GM19240 (cell line): Measurements from ENCODE around the gene NUDT16.
A peak's percentile ranks its signal among the peaks of the same experiment; 100 is the strongest.
"Not testable (repeated sequence)": the region's sequence is repeated elsewhere in the genome, so short reads cannot be mapped to it uniquely, and the experiment has no call there.

Experiments used
- DNase-seq: peaks from one replicate; pipeline ENCODE4 v3.0.0; 2011; ENCODE audit warnings: low spot score; ENCODE audit not compliant: insufficient read length

Gene NUDT16

DNA sequence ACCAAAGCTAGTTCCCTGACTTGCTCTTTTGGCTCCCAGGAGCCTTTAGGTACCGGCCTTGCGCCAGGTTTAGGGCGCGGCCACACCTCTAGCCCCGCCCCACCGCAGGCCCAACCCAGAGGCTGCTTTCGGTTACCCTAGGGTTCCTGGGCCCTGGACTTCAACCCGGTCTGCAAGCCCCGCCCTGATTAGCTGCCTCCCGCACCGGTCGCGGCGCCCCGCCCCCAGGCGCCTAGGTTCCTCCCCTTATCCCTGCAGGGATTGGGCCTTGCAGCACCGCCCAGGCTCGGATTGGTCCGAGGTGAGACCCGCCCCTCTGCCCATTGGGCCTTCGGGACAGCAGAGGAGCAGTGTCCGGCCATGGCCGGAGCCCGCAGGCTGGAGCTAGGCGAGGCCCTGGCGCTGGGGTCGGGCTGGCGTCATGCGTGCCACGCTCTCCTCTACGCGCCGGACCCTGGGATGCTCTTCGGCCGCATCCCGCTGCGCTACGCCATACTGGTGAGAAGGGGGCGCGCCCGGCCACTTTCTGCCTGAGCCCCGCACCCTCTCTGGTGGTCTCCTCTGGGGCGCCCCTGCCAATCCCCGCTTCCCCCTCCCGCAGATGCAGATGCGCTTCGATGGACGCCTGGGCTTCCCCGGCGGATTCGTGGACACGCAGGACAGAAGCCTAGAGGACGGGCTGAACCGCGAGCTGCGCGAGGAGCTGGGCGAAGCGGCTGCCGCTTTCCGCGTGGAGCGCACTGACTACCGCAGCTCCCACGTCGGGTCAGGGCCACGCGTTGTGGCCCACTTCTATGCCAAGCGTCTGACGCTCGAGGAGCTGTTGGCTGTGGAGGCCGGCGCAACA is at the start of gene NUDT16:
TSS of gene NUDT16 (plus strand) at position 330 of the 847 bp plus-strand sequence. CDS start at position 361, 31 bp downstream.
- peak; percentile 90 for DNase-seq

DNA sequence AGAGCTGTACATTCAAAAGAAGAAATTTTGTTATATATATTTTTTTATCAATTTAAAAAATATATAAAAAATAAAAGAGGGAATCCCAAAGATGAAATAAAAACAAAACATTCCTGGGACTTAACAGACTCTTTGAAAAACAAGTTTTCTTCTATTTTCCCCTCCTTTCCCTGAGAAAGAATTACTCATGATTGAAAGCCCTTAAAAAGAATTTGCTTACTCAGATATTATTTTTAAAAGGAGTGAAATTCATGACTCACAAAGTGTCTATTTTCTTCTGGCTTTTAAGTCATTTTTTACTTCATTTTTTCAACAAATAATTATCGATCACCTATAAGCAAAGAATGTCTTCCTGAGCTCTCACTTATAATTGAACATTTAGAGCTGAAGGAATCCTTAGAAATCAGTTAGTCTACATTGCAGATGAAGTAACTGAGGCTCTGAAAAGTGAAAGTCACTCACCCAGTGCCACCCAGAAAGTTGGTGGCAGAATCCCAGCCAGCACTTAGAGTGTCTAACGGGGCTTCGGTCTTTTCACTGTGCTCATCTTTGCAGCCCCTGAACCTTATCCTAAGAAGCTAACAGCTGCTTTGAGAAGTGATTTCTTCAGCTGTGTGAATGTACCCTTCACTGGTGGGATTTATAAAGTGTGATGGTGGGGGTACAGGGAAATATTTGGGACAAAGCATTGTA is 42.5 kb upstream of the NUDT16 start:
- no peak for DNase-seq

DNA sequence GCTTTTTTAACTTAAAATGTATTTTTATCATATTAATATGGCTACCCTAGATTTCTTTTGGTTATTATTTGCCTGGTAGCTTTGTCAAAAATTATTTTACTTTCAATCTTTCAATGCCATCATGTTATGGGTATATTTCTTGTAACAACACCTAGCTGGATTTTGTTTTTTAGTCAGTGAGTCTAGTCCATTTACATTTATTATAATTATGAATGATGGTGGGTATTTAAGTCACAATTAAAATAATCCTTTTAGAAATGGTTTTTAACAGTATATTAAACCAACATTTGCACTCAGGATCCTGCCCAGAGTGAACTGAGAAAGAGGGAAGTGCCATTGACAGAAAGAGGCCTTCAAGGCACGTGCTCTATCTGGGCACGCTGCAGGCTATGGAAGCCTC is 39.8 kb upstream of the NUDT16 start:
- no peak for DNase-seq

DNA sequence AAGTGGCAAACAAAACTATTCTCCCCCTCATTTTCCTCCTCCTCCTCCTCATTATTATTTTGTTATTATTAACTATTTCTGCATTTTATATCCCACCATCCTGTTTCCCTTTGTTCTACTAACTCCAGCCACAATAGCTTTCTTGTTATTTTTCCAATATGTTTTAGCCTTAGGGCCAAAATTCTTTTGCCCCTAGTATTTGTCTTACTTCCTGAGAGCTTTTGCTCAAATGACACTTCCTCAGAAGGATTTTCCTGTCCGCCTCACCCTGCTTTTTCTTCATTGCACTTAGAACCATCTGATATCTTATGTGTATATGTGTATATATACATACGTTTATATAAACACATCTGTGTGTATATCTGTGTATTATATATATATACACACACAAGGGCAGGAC is 32.7 kb upstream of the NUDT16 start:
- no peak for DNase-seq

DNA sequence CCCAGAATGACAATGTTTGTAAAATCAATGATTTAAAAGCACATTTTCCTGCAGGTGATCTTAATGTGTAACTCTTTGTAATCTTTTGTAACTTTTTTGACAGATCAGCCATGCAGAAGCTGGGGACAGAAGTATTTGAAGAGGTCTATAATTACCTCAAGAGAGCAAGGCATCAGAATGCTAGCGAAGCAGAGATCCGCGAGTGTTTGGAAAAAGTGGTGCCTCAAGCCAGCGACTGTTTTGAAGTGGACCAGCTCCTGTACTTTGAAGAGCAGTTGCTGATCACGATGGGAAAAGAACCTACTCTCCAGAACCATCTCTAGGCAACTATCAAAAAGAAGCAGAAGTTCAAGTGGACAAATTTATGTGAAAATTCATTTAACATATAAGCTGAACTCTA is 32.1 kb upstream of the NUDT16 start:
- DNase-seq = no peak

DNA sequence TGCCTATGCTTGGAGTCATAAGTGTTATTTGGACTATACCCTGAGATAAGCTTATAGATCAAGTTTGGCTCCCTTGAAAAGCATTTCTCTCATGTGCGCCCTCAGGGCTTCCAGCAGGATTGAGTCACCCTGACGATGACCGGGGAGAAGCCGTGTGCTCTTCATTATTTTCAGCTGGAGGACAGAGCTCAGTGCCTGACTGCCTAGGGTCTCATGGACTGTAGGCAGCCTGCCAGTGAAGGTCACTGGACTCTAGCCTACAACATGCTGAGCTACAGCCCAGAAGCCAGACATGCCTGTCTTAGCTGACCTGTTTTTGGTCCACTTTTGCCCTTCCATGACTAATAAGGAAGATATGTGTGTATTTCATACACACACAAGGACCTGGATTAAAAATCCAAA is 31.6 kb upstream of the NUDT16 start:
- DNase-seq = no peak

DNA sequence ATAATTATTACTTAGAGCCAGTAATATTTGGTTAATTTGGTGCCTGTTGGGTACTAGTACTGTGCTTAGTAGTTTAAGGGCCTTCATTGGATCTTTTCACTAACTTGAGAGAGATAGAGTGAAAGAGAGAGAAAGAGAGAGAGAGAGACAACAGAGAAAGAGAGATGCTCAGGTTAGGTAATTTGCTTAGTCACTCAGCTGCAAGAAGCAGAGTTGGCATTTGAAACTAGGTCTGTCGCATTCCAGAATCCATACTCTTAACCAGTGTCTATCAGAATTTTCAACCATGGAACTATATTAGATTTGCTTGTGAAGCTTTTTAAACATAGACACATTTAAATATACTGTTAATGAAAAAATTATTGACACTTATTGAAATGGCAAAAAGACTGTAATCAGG is 31.1 kb upstream of the NUDT16 start:
- DNase-seq = no peak

DNA sequence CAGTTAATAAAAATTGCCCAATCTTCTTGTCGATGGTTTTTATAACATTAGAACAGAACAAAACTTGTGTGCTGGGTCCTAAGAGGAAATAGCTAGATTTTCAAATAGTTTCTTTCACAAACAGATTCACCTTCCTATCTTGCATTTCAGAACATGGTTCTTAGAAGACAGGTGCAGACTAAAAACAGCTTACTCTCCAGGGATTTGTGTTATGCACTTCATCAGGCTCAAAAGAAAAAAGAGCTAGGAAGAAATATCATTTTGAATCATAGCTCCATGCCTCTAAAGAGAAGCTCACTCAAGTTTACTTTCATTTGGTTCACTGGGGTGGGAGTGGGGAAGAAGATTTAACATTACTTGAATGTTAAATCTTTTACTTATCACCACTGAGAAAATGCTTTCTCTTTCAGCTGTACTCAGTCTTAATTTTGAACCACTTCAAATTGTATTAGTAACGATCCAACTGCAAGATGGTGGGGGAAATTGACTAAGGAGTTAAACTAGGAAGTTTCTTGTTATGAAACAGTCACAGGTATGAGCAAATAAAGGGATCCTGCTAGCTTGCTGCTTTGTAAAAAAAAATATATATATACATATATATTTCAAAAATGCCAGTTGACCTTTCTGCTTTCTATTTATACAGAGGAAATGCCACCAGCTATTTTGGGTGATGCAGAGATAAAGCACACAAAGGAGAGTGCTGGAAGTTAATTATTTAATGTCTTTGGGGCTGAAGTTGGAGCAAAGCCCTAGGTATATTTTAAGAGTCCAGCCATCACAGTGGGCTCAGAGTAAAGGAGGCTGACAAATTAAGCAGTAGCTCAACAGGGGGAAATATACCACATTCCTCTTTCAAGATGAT is 28.3 kb upstream of the NUDT16 start:
- no peak for DNase-seq

DNA sequence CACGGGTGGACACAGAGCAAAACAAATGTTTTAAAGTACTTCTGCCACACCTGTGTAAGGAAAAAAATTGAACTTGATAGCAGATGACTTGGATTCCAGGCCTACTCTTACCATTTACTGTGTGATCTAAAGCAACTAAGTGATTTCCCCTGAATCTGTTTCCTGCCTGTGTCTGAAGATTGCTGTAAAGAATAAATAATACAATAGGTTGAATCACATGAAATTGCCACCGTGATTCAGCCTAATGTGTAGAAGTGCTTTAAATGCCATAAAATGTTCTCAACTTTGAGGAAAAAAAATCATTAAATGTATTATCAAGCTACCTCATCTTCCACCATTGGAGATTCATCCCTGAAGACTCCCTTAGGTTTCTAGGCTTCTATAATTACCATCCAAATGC is 27.6 kb upstream of the NUDT16 start:
- DNase-seq = no peak

DNA sequence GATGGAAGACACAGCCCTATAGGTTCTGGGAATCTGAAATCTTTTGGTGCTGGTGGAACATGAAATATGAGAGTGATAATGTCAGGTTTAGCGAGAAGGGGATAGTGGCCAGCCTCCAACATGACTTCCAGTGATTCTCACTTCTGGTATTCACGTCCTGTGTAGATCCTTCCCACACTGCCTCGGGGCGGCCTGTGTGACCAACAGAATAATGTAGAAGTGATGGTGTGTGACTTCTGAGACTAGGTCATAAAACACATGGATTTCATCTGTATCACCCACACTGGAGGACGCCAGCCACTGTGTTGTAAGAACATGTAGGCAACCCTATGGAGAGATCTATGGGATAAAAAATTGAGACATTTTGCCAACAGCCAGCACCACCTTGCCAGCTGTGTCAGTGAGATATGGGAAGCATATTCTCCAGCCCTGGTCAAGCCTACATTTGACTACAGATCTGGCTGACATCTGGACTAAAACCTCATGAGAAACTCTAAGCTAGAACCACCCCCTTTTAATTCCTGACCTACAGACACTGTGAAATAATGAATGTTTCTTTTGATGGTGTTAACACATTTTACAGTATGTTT is 25.5 kb upstream of the NUDT16 start:
- no peak for DNase-seq

DNA sequence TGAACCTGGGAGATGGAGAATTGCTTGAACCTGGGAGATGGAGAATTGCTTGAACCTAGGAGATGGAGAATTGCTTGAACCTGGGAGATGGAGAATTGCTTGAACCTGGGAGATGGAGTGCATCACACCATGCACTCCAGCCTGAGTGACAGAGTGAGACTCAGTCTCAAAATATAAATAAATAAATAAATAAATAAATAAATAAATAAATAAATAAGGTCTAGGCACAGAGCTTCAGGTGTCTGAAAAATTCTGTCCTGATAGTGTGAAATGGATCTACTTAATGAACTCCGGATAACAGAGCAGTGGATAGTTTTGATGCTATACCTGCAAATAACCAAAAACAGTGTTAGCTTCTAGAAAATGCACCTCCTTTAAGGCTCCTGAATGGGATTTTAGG is 24.3 kb upstream of the NUDT16 start:
- no peak for DNase-seq

DNA sequence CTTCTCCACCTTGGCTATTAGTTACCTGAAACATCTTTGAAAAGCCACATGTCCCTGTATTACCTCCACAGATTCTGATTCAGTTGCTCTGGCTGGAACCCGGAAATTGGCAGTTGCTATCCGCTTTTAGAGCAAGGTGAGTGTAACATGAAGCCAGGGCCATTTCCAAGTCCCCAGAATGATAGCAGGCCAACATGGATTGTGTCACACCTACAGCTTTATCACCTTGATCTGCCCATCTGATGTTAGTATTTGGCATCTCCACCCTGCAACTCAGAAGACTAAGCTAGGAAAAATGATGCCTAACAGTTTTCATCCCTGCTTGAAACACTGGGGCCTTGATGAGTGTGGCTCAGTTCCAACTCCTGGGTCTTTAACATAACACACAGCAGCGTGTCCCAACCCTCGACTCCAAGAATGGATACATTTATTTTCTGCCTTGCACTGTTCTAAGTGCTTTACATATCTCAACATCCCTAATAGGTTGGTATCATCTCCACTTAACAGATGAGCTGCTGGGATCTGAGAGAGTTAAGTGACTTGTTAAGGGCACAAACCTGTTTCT is 21.3 kb upstream of the NUDT16 start:
- DNase-seq = no peak

DNA sequence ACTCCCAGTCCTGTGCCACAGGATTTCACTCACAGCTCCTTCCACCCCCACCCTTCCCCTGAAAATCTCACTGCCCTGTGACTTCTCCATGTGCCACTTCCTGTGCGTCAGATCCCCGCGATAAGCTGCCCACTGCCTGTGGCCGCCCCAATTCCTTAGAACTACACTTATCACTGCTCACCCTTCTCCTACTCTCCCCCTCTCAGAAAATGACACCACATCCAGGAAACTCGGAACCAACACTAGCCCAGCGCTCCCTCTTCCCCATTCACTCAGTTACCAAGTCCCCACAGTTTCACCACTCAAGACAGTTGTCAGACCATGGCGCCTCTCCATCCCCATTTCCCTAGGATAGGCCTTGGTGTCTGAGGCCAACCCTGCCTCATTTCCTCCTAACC is 20.5 kb upstream of the NUDT16 start:
- not testable (repeated sequence) for DNase-seq

DNA sequence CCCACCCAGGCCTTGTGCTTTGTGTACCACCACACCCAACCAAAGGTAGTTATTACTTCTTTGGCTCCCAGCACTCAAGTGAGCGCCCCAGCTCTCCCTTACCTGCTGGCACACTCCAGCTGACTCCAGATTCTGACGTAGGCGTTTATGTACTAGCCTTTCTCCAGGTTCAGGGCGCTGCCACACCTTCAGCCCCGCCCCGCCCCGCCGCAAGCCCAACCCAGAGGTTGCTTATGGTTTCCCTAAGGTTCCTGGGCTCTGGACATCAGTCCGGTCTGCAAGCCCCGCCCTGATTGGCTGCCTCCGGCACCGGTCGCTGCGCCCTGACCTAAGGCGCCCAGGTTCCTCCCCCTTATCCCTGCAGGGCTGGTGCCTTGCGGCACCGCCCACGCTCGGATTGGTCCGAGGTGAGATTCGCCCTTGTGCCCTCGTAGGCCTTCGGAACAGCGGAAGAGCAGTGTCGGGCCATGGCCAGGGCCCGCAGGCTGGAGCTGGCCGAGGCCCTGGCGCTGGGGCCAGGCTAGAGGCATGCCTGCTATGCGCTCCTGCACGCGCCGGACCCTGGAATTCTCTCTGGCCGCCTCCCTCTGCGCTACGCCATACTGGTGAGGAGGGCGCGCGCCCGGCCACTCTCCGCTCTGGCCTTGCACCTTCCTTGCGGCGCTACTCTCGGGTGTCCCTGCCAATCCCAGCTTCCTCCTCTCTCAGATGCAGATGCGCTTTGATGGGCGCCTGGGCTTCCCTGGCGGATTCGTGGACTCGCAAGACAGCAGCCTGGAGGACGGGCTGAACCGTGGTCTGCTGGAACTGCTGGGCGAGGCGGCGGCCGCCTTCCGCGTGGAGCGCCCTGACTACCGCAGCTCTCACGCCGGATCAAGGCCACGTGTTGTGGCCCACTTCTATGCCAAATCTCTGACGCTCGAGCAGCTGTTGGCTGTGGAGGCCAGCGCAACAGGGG is 19.8 kb upstream of the NUDT16 start:
- no peak for DNase-seq

DNA sequence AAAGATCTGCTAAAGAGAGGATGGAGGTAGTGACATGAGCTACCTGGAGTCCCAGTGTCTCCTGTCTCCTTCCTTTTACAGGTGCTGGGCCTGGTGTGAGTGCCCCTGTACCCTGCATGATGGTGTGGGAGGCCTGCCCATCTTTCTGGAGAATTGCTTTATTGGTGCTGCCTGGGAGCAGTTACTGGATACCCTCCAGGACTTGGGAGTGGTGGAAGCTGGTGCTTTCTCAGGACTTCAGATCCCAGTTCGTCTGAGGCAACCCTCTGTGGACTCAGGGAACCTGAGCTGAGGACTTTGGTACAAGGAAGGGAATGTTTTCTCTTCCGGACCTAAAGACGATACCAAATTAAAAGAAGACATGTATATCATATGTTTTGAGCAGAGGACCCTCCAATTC is 18.3 kb upstream of the NUDT16 start:
- DNase-seq = no peak

DNA sequence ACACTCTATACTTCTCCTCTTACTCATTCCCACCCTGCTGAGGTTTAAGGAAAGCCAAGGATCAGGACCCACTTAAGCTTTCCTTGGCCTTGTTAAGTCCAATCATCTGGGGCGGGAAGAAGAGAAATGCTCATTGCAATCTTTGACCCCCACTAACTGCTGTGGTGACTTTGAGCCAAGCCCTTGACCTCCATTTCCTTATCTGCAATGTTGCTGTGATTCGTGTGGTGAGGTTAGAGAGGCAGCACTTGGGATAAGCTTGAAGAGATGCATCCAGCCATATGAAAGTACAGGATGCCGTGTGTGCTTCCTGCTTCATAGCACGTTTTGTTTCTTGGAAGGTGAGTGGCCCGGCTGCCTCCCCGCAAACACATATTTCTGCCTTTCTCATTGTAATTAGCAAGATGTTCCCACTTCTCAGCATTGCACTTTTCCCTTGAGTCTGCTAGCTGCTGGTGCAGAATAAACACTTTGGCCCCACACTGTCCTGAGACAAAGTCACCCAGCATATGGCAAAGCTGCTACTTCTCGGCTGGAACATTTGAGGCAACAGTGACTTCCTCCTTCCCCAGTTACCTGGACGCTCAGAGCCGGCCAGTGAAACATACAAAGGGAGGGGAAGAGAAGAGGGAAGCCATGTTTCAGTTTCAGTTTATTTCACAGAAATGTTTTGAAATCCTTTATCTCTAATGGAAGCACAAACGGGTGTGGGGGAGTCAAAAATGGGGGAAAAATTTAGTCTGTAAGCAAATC is 10.5 kb upstream of the NUDT16 start:
- DNase-seq = no peak

DNA sequence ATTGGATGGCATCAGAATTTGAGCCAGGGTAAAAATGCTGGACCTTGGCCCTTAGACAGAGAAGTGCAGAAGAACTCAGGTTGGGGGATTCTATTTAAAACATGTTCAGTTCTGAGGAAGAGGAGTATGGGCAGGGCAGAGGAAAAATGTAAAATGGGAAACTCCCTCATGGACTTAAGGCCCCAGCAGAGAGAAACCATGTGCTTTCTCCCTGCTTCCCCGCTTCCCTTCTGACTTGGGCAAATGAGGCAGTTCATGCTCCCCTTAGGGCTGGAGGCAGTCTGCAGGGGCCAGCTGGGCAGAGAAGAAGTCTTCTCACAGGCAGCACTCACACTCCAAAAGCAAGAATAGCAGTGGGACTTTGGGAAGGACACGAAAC is 9.9 kb upstream of the NUDT16 start:
- no peak for DNase-seq

DNA sequence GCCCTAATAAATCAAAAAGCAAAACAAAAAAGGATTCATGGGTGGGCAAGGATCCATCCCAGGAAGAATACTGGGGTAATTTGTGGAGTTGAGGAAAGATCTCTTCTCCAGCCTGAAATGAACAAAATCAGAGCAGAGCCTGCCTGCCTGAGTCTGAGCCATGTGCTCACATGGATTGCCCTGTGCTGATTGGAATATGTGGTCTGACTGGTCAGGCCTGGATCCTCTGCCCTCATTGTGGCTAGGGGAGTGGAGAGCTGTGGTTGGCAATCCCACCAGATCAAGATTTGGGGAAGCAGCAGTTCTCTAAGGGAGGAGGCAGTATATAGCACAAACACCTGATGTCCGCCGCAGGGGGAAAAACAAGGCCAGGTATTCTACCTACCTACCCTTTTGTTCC is 6.8 kb upstream of the NUDT16 start:
- no peak for DNase-seq

DNA sequence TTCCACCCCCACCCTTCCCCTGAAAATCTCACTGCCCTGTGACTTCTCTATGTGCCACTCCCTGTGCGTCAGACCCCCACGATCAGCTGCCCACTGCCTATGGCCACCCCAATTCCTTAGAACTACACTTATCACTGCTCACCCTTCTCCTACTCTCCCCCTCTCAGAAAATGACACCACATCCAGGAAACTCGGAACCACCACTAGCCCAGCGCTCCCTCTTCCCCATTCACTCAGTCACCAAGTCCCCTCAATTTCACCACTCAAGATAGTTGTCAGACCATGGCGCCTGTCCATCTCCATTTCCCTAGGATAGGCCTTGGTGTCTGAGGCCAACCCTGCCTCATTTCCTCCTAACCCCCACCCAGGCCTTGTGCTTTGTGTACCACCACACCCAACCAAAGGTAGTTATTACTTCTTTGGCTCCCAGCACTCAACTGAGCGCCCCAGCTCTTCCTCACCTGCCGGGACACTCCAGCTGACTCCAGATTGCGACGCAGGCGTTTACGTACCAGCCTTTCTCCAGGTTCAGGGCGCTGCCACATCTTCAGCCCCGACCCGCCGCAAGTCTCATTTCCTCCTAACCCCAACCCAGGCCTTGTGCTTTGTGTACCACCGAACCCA is 641 bp upstream of the NUDT16 start:
- DNase-seq = not testable (repeated sequence)
